ENCODE data around the gene GPR107.

The GPR107 gene

DNA sequence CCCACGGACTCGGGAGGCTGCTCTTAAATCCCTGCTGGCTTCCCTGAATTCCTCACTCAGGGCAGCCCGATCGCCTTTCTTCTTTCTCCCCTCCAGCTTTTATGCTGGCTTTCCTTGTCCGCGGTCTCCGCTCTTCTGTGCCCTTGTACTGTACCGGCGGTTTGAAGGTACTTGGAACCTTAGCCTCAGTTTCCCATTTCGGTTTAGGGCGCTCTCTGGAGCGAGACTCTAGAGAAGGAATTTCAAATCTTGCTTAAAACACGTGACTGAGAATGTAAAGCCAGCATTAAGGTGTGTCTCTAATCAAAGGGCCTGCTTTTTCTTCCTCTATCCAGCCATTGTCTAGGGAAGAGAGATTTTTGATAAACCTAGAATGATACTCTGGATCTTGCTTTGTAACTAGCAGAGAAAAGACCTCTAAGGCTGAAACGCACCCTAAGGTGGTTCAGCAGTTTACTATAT lies 650 bp downstream of the GPR107 start:
- peak overlapping the region; percentile 90 for H3K27ac Mint-ChIP-seq
- H3K4me1 Mint-ChIP-seq, result peaks cover 49% of the 10 kb centered on the region
- no peaks in the 10 kb centered on the region for H3K27me3 Mint-ChIP-seq
- no peaks in the 10 kb centered on the region for H3K9me3 Mint-ChIP-seq
- H3K4me3 Mint-ChIP-seq, result peak overlapping the region; percentile 94
- no peak for DNase-seq
- H3K36me3 Mint-ChIP-seq, result peaks cover 13% of the 10 kb centered on the region
- CTCF ChIA-PET, result interaction anchor here (0.7 to 1.6 kb wide), 2 partner anchors 52 to 168 kb away, joined by 4 to 5 read pairs; no protein-coding TSS in a partner anchor

DNA sequence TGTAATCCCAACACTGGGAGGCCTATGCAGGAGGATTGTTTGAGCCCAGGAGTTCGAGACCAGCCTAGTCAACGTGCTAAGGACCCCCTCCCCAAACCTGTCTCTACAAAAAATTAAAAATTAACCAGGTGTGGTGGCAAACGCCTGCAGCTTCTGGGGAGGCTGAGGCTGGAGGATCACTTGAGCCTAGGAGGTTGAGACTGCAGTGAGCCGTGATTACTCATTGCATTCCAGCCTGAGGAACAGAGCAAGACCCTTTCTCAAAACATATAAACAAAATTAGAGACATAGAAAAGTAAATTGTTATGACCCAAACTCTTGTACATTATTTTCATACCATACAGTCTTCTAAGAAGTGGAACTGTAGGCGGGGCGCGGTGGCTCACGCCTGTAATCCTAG lies 1.1 kb downstream of the GPR107 start:
- H3K4me1 Mint-ChIP-seq, result peaks cover 49% of the 10 kb centered on the region
- no peaks in the 10 kb centered on the region for H3K27me3 Mint-ChIP-seq
- DNase-seq, result no peak
- CTCF ChIA-PET, result no interaction called here
- peak overlapping the region; percentile 94 for H3K4me3 Mint-ChIP-seq
- H3K27ac Mint-ChIP-seq, result peak overlapping the region; percentile 90
- H3K9me3 Mint-ChIP-seq, result no peaks in the 10 kb centered on the region
- H3K36me3 Mint-ChIP-seq, result peaks cover 13% of the 10 kb centered on the region

DNA sequence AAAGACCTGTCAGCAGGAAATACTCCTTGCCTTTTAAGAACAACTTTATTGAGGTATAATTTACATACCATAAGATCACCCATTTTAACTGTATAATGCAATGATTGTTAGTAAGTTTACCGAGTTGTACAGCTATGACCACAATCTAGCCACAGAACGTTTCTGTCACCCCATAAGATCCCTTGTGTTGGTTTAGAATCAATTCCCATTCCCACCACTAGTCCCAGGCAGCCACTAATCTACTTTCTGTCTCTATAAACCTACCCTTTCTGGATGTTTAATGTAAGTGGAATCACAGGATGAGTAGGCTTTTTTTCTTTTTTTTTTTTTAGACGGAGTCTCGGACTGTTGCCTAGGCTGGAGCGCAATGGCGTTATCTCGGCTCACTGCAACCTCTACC lies 4.4 kb downstream of the GPR107 start:
- Mint-ChIP-seq H3K4me1 (peaks cover 38% of the 10 kb centered on the region), H3K27me3 (no peaks in the 10 kb centered on the region), H3K9me3 (no peaks in the 10 kb centered on the region), H3K4me3 (no peak overlapping the region), H3K27ac (no peak overlapping the region), H3K36me3 (peaks cover 12% of the 10 kb centered on the region)
- peak; percentile 32 for DNase-seq
- CTCF ChIA-PET, result interaction anchor here (0.7 kb wide), 1 partner anchor 9 kb away, joined by 6 read pairs; no protein-coding TSS in a partner anchor

DNA sequence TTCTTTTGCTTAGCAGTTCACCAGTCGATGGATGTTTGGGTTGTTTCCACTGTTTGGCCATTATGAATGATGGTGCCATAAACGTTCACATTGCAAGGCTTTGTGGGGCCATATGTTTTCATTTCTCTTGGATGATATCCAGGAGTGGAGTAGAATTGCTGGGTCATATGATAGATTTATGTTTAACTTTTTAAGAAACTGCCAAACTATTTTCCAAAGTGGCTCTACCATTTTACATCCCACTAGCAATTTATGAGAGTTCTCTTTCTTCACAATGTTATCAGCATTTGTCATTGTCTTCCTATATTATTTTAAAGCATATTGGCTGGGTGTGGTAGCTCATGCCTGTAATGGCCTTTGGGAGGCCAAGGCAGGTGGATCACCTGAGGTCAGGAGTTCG lies 5.2 kb downstream of the GPR107 start:
- Mint-ChIP-seq H3K4me1 (peaks cover 35% of the 10 kb centered on the region), H3K9me3 (no peaks in the 10 kb centered on the region), H3K36me3 (peaks cover 12% of the 10 kb centered on the region), H3K27me3 (no peaks in the 10 kb centered on the region), H3K27ac (no peak overlapping the region), H3K4me3 (no peak overlapping the region)
- DNase-seq, result no peak
- CTCF ChIA-PET, result interaction anchor here (1.0 kb wide), 1 partner anchor 11 kb away, joined by 3 read pairs; no protein-coding TSS in a partner anchor

DNA sequence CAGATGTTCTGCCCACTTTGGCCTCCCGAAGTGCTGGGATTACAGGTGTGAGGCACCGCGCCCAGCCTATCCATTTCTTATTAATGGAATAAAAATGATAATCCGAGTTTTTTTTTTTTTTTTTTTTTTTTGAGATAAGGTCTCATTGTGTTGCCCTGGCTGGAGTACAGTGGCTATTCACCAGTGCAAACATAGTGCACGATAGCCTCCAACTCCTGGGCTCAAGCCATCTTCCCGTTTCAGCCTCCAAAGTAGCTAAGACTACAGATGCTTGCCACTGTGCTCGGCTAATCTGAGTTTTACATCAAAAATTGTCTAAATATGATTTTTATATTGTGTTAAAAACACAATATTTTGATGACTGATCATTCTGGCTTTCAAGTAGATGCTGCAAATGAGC lies 6.6 kb downstream of the GPR107 start:
- Mint-ChIP-seq H3K9me3 (no peaks in the 10 kb centered on the region), H3K27me3 (no peaks in the 10 kb centered on the region), H3K27ac (no peak overlapping the region), H3K4me1 (peaks cover 26% of the 10 kb centered on the region), H3K4me3 (no peak overlapping the region), H3K36me3 (peaks cover 12% of the 10 kb centered on the region)
- no peak for DNase-seq
- CTCF ChIA-PET, result interaction anchor here (0.7 kb wide), 1 partner anchor 182 kb away, joined by 3 read pairs; no protein-coding TSS in a partner anchor

DNA sequence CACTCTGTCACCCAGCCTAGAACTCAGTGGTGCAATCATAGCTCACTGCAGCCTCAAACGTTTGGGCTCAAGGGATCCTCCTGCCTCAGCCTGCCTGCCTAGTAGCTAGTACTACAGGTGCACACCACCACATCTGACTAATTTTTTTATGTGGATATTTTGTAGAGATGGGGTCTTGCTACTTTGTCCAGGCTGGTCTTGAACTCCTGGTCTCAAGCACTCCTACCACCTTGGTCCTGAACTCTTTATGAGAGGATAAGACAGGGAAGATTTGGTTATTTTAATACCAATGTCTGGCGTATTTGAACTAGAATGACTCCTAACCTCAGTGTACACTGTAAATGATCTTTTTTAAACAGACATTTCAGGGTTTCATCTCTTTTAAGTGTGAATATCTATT lies 9.0 kb downstream of the GPR107 start:
- Mint-ChIP-seq H3K4me3 (no peak overlapping the region), H3K27ac (no peak overlapping the region), H3K27me3 (no peaks in the 10 kb centered on the region), H3K9me3 (no peaks in the 10 kb centered on the region), H3K4me1 (peaks cover 19% of the 10 kb centered on the region), H3K36me3 (peaks cover 13% of the 10 kb centered on the region)
- no peak for DNase-seq
- CTCF ChIA-PET, result interaction anchor here (0.6 kb wide), 1 partner anchor 80 kb away, joined by 3 read pairs; no protein-coding TSS in a partner anchor

DNA sequence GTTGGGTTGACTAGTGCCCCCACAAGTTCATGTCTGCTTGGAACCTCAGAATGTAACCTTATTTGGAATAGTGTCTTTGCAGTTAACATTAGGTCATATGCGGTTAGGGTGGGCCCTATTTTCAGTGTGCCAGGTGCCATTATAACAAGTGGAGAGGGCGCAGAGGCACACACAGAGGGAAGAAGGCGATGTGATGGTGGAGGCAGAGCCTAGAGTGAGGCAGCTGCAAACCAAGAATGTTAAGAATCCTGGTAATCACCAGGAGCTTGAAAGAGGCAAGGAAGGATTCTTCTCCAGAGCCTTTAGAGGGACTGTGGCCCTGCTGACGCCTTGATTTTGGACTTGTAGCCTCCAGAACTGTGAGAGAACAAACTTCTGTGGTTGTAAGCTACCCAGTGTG lies 10.9 kb downstream of the GPR107 start:
- Mint-ChIP-seq H3K4me1 (peaks cover 27% of the 10 kb centered on the region), H3K27me3 (no peaks in the 10 kb centered on the region), H3K27ac (no peak overlapping the region)

DNA sequence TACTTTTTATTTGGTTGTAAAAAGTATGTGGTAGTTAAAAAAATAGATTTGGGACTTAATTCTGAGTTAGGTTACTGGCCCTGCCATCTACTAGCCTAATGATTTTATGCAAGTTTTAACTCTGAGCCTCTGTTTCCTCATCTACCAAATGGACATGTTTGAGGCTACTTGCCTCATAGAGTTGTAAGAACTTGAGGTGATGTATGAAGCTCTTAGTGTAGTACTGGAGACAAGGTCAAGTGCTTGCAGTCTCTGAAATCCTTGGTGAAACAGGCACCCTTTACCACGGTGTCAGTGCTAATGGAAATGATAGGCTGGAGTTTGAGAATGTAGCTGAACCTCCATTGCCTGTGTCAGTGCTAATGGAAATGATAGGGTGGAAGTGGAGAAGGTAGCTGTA lies 15.3 kb downstream of the GPR107 start:
- no peak overlapping the region for H3K4me3 Mint-ChIP-seq
- no peaks in the 10 kb centered on the region for H3K27me3 Mint-ChIP-seq
- CTCF ChIA-PET, result interaction anchor here (0.9 to 1.4 kb wide), 2 partner anchors 10 to 18 kb away, joined by 3 to 5 read pairs; no protein-coding TSS in a partner anchor
- DNase-seq, result no peak
- H3K27ac Mint-ChIP-seq, result no peak overlapping the region
- peaks cover 6% of the 10 kb centered on the region for H3K36me3 Mint-ChIP-seq
- H3K9me3 Mint-ChIP-seq, result no peaks in the 10 kb centered on the region
- H3K4me1 Mint-ChIP-seq, result peaks cover 22% of the 10 kb centered on the region

More for the DNA sequence above, 10.9 kb downstream of the GPR107 start:
- no peak for DNase-seq
- CTCF ChIA-PET, result interaction anchor here (1.0 to 1.1 kb wide), 2 partner anchors 25 to 338 kb away, joined by 3 read pairs; no protein-coding TSS in a partner anchor
- H3K4me3 Mint-ChIP-seq, result no peak overlapping the region
- no peaks in the 10 kb centered on the region for H3K9me3 Mint-ChIP-seq
- H3K36me3 Mint-ChIP-seq, result peaks cover 4% of the 10 kb centered on the region

DNA sequence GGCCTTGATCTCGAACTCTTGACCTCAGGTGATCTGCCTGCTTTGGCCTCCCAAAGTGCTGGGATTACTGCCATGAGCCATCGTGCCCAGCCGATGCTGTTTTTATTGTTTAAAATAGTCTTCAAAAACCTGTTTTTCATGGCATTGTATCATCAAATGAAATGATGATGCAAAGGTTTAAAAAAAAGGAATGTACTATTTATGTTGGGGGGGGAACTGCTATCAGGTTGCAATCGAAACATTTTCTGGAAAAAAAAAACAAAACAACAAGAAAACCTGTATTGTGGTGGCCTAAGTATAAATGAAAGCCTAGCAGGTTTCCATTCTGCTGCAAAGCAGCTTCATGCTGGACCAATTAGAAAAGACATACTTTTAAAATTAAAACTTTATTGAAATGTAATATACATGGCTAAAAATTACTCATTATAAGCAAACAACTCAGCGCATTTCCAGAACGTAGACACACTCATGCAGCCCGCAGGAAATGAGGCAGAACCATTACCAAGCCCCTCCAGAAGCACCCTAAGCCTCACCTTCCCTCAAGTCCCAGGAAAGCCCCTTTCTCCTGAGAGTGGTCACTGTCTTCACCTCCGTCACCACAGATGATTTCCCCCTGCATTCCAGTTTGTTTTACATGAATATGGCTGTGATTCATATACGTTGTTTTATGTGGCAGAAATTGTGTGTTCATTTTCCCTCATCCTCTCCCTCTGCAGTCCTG lies 19.0 kb downstream of the GPR107 start:
- CTCF ChIA-PET, result no interaction called here
- Mint-ChIP-seq H3K27ac (peak overlapping the region; percentile 35), H3K27me3 (no peaks in the 10 kb centered on the region), H3K4me1 (peaks cover 31% of the 10 kb centered on the region), H3K4me3 (no peak overlapping the region), H3K9me3 (no peaks in the 10 kb centered on the region), H3K36me3 (peaks cover 17% of the 10 kb centered on the region)
- DNase-seq, result no peak

DNA sequence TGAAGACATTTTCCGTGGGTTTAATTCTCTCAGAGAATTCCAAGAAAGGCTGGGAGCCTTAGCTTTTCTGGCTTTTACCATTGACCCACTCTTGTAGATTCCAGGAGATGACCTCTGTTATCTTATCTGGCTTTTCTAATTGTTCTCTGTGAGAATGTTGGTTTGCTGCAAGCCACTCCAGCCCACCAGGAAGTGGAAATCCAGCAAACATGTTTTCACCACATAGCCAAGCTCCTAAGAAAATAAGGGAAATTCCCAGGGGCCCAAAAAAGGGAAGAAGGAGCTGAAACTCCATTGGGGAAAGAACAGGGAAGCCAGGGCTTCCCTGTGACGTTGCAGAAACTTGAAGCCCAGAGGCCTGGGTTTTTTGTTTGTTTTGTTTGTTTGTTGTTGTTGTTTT lies 19.7 kb downstream of the GPR107 start:
- no peak overlapping the region for H3K4me3 Mint-ChIP-seq
- no peaks in the 10 kb centered on the region for H3K9me3 Mint-ChIP-seq
- CTCF ChIA-PET, result no interaction called here
- H3K27me3 Mint-ChIP-seq, result no peaks in the 10 kb centered on the region
- no peak for DNase-seq
- H3K4me1 Mint-ChIP-seq, result peaks cover 29% of the 10 kb centered on the region
- H3K36me3 Mint-ChIP-seq, result peaks cover 21% of the 10 kb centered on the region
- no peak overlapping the region for H3K27ac Mint-ChIP-seq

DNA sequence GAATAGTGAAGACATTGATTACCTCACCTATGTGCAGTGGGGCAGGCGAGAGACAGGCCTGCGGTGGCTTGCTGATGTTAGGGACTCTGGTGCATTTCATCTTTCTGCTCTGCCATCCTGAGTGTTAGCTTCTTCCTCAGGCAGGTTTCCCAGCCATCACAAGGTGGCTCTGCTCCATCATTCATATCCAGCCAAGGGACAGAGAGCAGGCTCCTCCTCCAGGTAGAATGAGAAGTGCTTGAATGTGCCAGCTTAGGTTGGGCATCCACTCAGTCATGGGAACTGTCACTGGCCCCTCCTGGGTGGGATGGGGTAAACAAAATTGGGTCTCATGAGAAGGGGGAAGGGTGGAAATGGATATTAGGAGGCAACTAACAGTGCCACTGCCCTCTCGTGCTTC lies 24.8 kb downstream of the GPR107 start:
- Mint-ChIP-seq H3K27me3 (no peaks in the 10 kb centered on the region), H3K4me1 (peaks cover 11% of the 10 kb centered on the region), H3K9me3 (no peaks in the 10 kb centered on the region), H3K27ac (no peak overlapping the region), H3K36me3 (peaks cover 34% of the 10 kb centered on the region), H3K4me3 (no peak overlapping the region)
- CTCF ChIA-PET, result no interaction called here
- no peak for DNase-seq

DNA sequence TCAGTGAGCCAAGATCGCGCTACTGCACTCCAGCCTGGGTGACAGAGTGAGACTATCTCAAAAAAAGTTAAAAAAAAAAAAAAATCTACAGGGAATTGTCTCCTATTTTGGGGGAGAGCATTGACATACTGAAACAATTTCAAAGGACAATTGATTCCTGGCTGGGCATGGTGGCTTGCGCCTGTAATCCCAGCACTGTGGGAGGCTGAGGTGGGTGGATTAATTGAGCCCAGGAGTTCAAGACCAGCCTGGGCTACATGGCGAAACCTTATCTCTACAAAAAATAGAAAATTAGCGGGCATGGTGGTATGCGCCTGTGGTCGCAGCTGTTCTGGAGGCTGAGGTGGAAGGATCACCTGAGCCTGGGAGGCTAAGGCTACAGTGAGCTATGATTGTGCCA lies 30.6 kb downstream of the GPR107 start:
- H3K4me1 Mint-ChIP-seq, result no peaks in the 10 kb centered on the region
- H3K36me3 Mint-ChIP-seq, result peaks cover 23% of the 10 kb centered on the region

DNA sequence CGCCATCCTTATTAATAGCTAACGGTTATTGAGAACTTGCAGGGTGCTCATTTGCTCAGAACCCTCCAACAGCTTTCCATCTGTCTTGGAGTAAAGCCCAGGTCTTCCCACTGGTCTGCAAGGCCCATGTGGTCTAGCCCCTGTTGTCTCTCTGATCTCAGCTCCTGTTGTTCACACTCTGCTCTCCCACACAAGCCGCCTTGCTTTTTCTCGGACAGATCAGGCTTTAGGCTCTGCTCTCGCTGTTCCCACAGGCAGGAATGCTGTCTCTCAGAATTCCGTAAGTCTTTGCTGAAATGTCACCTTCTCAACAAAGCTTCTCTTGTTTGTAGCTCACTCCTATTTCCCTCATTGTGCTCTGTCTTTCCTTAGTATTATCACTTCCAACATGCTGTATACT lies 34.3 kb downstream of the GPR107 start:
- Mint-ChIP-seq H3K27me3 (no peaks in the 10 kb centered on the region), H3K4me3 (no peak overlapping the region), H3K9me3 (no peaks in the 10 kb centered on the region), H3K36me3 (peaks cover 28% of the 10 kb centered on the region), H3K27ac (no peak overlapping the region), H3K4me1 (peaks cover 2% of the 10 kb centered on the region)
- no peak for DNase-seq
- CTCF ChIA-PET, result interaction anchor here (2.0 kb wide), 1 partner anchor 203 kb away, joined by 6 read pairs; no protein-coding TSS in a partner anchor

More for the DNA sequence above, 30.6 kb downstream of the GPR107 start:
- no peaks in the 10 kb centered on the region for H3K9me3 Mint-ChIP-seq
- no peak overlapping the region for H3K4me3 Mint-ChIP-seq
- no peak for DNase-seq
- CTCF ChIA-PET, result no interaction called here
- no peak overlapping the region for H3K27ac Mint-ChIP-seq
- H3K27me3 Mint-ChIP-seq, result no peaks in the 10 kb centered on the region

DNA sequence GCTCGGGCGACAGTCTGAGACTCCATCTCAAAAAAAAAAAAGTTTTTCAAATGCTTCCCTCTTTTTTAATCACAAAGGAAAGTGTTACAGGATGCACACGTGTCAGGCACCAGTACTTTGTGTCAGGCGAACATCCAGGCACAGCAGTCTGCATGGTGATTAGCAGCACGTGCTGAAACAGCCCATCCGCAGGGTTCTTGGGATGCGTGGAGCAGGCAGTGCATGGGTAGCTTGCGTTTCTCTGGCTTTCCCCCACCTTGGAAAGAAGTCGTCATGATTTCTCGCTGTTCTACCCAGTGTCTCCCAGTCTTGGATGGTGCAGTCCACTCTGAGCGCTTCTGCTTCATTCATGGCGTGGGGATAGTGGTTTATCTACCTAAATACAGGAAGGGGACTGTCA lies 35.4 kb downstream of the GPR107 start:
- Mint-ChIP-seq H3K36me3 (peaks cover 28% of the 10 kb centered on the region), H3K4me3 (no peak overlapping the region)

DNA sequence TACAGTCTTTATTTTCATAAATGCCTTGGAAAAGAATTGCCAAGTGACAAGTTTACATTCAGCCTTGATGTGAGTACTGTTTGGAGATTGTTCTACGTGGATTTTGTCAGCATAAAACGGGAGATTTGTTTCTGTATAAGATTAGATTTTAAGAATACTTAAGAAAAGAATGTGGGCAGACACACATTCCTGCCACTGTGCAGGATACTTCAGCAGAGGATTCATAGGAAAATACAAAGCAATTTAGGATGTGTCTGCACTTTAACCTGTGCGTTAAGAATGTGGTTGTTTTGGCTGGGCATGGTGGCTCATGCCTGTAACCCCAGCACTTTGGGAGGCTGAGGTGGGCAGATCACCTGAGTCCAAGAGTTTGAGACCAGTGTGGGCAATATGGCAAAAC lies 37.2 kb downstream of the GPR107 start:
- H3K4me3 Mint-ChIP-seq, result no peak overlapping the region
- no peak for DNase-seq
- peaks cover 2% of the 10 kb centered on the region for H3K4me1 Mint-ChIP-seq
- CTCF ChIA-PET, result no interaction called here
- peaks cover 30% of the 10 kb centered on the region for H3K36me3 Mint-ChIP-seq
- no peaks in the 10 kb centered on the region for H3K27me3 Mint-ChIP-seq
- no peaks in the 10 kb centered on the region for H3K9me3 Mint-ChIP-seq
- H3K27ac Mint-ChIP-seq, result no peak overlapping the region

More for the DNA sequence above, 35.4 kb downstream of the GPR107 start:
- H3K27ac Mint-ChIP-seq, result no peak overlapping the region
- H3K27me3 Mint-ChIP-seq, result no peaks in the 10 kb centered on the region
- H3K9me3 Mint-ChIP-seq, result no peaks in the 10 kb centered on the region
- CTCF ChIA-PET, result interaction anchor here (2.0 kb wide), 1 partner anchor 204 kb away, joined by 6 read pairs; no protein-coding TSS in a partner anchor
- peaks cover 2% of the 10 kb centered on the region for H3K4me1 Mint-ChIP-seq
- no peak for DNase-seq
